ENCODE results near the gene DCST1. TPM values are rescaled to one million over a fixed set of nuclear protein-coding genes. Genes with fewer than 3 reads are reported as not detected.
A peak's percentile ranks its signal among the peaks of the same experiment; 100 is the strongest.

DCST1 gene
- total RNA-seq, 1 experiment from 2014 or later: 0.15 TPM

DNA sequence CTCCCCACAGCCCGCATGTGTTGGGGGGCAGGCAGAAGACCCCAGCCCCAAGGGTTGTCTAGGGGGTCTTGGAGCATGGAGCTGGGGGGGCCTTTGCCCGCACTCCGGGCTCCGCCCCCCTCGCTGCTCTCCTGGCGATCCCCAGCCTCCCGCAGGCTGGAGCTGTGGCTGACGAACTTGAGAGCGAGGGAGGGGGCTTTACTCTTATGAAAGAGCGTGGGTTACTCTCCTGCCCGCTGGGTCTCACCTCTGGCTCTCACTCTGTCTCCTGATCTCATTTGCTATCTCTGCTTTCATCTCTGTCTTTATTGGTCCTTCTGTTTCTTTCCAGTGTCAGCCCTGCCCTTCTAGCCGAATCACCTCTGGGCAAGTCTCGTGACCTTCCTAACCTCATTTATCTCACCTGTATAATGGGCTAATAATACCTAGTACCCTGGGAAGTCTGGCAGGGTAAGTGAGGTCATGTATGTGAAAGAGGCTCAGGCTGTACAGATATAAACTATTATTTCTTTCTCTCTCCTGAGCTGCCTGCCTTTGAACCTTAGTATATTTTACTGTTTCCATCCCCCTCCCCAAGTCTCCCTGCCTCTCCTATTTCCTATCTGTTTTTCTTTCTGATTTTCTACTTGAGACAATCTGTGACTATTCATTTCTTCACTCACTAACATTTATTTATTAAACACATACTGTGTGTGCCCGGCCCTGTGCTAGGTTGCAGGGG is 30.6 kb downstream of the DCST1 start:
- H3K27me3 Mint-ChIP-seq (ENCODE audit: low read depth): no peaks in the 10 kb centered on the region
- peak overlapping the region; percentile 91 for H3K4me3 Mint-ChIP-seq
- POLR2A ChIA-PET: interaction anchor here (0.9 to 3.5 kb wide), 6 partner anchors 16 to 103 kb away, joined by 3 to 10 read pairs (median 4); no protein-coding TSS in a partner anchor
- ATAC-seq: peak; percentile 2
- H3K4me1 Mint-ChIP-seq: peaks cover 22% of the 10 kb centered on the region
- TF ChIP-seq, protein P1, sequence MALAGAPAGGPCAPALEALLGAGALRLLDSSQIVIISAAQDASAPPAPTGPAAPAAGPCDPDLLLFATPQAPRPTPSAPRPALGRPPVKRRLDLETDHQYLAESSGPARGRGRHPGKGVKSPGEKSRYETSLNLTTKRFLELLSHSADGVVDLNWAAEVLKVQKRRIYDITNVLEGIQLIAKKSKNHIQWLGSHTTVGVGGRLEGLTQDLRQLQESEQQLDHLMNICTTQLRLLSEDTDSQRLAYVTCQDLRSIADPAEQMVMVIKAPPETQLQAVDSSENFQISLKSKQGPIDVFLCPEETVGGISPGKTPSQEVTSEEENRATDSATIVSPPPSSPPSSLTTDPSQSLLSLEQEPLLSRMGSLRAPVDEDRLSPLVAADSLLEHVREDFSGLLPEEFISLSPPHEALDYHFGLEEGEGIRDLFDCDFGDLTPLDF (CRISPR knock-in tag; IDR thresholded peaks at IDR 0.05): no peak
- TF ChIP-seq EMX1 (CRISPR knock-in tag; IDR thresholded peaks at IDR 0.05) (no peak), GRHL2 (CRISPR knock-in tag; IDR thresholded peaks at IDR 0.05; ENCODE audit: insufficient replicate concordance, severe bottlenecking) (no peak), CBFB (CRISPR knock-in tag; IDR thresholded peaks at IDR 0.05; ENCODE audit: low read depth) (no peak), TP53 (CRISPR knock-in tag; IDR thresholded peaks at IDR 0.05) (no peak), SMAD3 (CRISPR knock-in tag; IDR thresholded peaks at IDR 0.05; ENCODE audit: borderline replicate concordance) (no peak), GTF2I (CRISPR knock-in tag; conservative IDR thresholded peaks at IDR 0.05) (peak; percentile 88), ESRRA (CRISPR knock-in tag; IDR thresholded peaks at IDR 0.05; ENCODE audit: borderline replicate concordance) (peak; percentile 84; the same call in 1 of the 2 replicates)
- TF ChIP-seq, protein P2, sequence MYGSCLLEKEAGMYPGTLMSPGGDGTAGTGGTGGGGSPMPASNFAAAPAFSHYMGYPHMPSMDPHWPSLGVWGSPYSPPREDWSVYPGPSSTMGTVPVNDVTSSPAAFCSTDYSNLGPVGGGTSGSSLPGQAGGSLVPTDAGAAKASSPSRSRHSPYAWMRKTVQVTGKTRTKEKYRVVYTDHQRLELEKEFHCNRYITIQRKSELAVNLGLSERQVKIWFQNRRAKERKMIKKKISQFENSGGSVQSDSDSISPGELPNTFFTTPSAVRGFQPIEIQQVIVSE (CRISPR knock-in tag; IDR thresholded peaks at IDR 0.05; ENCODE audit: borderline replicate concordance): no peak
- TF ChIP-seq, protein P3, sequence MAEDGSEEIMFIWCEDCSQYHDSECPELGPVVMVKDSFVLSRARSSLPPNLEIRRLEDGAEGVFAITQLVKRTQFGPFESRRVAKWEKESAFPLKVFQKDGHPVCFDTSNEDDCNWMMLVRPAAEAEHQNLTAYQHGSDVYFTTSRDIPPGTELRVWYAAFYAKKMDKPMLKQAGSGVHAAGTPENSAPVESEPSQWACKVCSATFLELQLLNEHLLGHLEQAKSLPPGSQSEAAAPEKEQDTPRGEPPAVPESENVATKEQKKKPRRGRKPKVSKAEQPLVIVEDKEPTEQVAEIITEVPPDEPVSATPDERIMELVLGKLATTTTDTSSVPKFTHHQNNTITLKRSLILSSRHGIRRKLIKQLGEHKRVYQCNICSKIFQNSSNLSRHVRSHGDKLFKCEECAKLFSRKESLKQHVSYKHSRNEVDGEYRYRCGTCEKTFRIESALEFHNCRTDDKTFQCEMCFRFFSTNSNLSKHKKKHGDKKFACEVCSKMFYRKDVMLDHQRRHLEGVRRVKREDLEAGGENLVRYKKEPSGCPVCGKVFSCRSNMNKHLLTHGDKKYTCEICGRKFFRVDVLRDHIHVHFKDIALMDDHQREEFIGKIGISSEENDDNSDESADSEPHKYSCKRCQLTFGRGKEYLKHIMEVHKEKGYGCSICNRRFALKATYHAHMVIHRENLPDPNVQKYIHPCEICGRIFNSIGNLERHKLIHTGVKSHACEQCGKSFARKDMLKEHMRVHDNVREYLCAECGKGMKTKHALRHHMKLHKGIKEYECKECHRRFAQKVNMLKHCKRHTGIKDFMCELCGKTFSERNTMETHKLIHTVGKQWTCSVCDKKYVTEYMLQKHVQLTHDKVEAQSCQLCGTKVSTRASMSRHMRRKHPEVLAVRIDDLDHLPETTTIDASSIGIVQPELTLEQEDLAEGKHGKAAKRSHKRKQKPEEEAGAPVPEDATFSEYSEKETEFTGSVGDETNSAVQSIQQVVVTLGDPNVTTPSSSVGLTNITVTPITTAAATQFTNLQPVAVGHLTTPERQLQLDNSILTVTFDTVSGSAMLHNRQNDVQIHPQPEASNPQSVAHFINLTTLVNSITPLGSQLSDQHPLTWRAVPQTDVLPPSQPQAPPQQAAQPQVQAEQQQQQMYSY (CRISPR knock-in tag; IDR thresholded peaks at IDR 0.05): no peak
- H3K36me3 Mint-ChIP-seq: peaks cover 21% of the 10 kb centered on the region
- DNase-seq (ENCODE audit: low spot score): no peak
- CTCF ChIA-PET: interaction anchor here (0.7 to 8.3 kb wide), 14 partner anchors 11 to 497 kb away, joined by 3 to 176 read pairs (median 8); partner anchors contain the start of genes ADAM15, CHRNB2, EFNA3 and KRTCAP2
- H3K9me3 Mint-ChIP-seq: no peaks in the 10 kb centered on the region
- H3K27ac Mint-ChIP-seq: peak overlapping the region; percentile 98

DNA sequence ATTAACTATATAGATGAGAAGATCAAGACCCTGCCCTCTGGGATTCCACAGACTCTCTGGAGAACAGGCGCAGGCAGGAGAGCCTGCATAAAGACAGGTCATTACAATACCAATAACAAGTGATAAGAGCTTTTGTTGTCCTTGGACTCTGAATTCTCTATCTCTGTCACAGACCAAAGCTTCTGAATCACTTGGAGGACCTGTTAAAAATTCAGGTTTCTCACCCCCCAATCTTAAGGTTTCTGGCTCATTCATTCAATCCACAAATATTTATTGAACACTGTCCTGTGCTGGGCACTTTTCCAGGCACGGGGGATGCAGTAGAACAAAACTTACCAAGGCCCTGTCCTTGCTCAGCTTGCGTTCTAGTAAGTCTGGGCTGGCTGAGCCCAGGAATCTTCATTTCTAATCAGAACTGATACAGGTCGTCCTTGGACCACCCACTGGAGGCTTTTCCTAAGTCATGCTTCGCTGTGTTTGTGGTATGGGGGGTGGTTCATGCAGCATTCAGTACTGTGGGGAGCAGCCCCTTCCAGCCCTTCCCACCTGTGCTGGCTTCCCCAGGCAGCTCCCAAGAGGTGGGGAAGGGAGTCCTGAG is 31.3 kb downstream of the DCST1 start:
- TF ChIP-seq, protein P4, sequence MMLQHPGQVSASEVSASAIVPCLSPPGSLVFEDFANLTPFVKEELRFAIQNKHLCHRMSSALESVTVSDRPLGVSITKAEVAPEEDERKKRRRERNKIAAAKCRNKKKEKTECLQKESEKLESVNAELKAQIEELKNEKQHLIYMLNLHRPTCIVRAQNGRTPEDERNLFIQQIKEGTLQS (CRISPR knock-in tag; conservative IDR thresholded peaks at IDR 0.05): no peak
- TF ChIP-seq, protein P5, sequence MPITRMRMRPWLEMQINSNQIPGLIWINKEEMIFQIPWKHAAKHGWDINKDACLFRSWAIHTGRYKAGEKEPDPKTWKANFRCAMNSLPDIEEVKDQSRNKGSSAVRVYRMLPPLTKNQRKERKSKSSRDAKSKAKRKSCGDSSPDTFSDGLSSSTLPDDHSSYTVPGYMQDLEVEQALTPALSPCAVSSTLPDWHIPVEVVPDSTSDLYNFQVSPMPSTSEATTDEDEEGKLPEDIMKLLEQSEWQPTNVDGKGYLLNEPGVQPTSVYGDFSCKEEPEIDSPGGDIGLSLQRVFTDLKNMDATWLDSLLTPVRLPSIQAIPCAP (CRISPR knock-in tag; IDR thresholded peaks at IDR 0.05): no peak
- no peak for TF ChIP-seq FOXP1 (CRISPR knock-in tag; IDR thresholded peaks at IDR 0.05; ENCODE audit: borderline replicate concordance)
- no peak for TF ChIP-seq RELA (CRISPR knock-in tag; IDR thresholded peaks at IDR 0.05; ENCODE audit: borderline replicate concordance)
- TF ChIP-seq TCF7 (CRISPR knock-in tag; IDR thresholded peaks at IDR 0.05; ENCODE audit: low read depth): no peak
- TF ChIP-seq, protein P6, sequence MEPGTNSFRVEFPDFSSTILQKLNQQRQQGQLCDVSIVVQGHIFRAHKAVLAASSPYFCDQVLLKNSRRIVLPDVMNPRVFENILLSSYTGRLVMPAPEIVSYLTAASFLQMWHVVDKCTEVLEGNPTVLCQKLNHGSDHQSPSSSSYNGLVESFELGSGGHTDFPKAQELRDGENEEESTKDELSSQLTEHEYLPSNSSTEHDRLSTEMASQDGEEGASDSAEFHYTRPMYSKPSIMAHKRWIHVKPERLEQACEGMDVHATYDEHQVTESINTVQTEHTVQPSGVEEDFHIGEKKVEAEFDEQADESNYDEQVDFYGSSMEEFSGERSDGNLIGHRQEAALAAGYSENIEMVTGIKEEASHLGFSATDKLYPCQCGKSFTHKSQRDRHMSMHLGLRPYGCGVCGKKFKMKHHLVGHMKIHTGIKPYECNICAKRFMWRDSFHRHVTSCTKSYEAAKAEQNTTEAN (CRISPR knock-in tag; IDR thresholded peaks at IDR 0.05): no peak
- no peak for TF ChIP-seq PRRX2 (CRISPR knock-in tag; IDR thresholded peaks at IDR 0.05)
- Mint-ChIP-seq H3K4me3 (peak overlapping the region; percentile 91), H3K27ac (peak overlapping the region; percentile 98), H3K27me3 (ENCODE audit: low read depth) (no peaks in the 10 kb centered on the region), H3K4me1 (peaks cover 25% of the 10 kb centered on the region), H3K36me3 (peaks cover 24% of the 10 kb centered on the region), H3K9me3 (no peaks in the 10 kb centered on the region)
- no peak for DNase-seq (ENCODE audit: low spot score)
- no peak for ATAC-seq
- ChIA-PET CTCF (interaction anchor here (0.7 to 5.6 kb wide), 11 partner anchors 11 to 129 kb away, joined by 3 to 156 read pairs (median 8); partner anchors contain the start of genes ADAM15, EFNA3, KRTCAP2 and TRIM46), POLR2A (interaction anchor here (0.9 to 3.5 kb wide), 4 partner anchors 16 to 102 kb away, joined by 3 to 10 read pairs (median 4); no protein-coding TSS in a partner anchor)
